ENCODE results near the gene SBF2. TPM values are rescaled to one million over a fixed set of nuclear protein-coding genes. Genes with fewer than 3 reads are reported as not detected.

The SBF2 gene
- polyA plus RNA-seq, 1 experiment: 44.4 TPM

- DNase-seq (ENCODE audit: low read depth, low spot score): no peak
- ChIA-PET CTCF (interaction anchor here (1.1 to 1.6 kb wide), 2 partner anchors 32 to 182 kb away, joined by 3 to 7 read pairs; no protein-coding TSS in a partner anchor), POLR2A (no interaction called here)
- Histone ChIP-seq H3K27ac (ENCODE audit: low read depth, low read length) (no peak overlapping the region), H3K27me3 (ENCODE audit: control insufficient read depth, insufficient read depth, low read length) (no peaks in the 10 kb centered on the region), H3K4me3 (ENCODE audit: low read depth, low read length) (no peak overlapping the region), H3K9me3 (ENCODE audit: control insufficient read depth, insufficient read depth, low read length) (no peaks in the 10 kb centered on the region)
- no peak for TF ChIP-seq CTCF (IDR thresholded peaks at IDR 0.05; ENCODE audit: low read depth, low read length)
Observed at GRCh38 chr11:9790703-9791102, 503.3 kb downstream of the SBF2 start.

- Histone ChIP-seq H3K27me3 (ENCODE audit: control insufficient read depth, insufficient read depth, low read length) (no peaks in the 10 kb centered on the region), H3K9me3 (ENCODE audit: control insufficient read depth, insufficient read depth, low read length) (no peaks in the 10 kb centered on the region), H3K27ac (ENCODE audit: low read depth, low read length) (no peak overlapping the region), H3K4me3 (ENCODE audit: low read depth, low read length) (no peak overlapping the region)
- no peak for TF ChIP-seq CTCF (IDR thresholded peaks at IDR 0.05; ENCODE audit: low read depth, low read length)
- ChIA-PET CTCF (interaction anchor here (0.9 to 1.6 kb wide), 3 partner anchors 10 to 183 kb away, joined by 3 to 7 read pairs (median 3); no protein-coding TSS in a partner anchor), POLR2A (no interaction called here)
- no peak for DNase-seq (ENCODE audit: low read depth, low spot score)
Observed at GRCh38 chr11:9789910-9790309, 504.1 kb downstream of the SBF2 start.

GRCh38 chr11:9787981-9788521 is 506.0 kb downstream of the SBF2 start:
- TF ChIP-seq CTCF (IDR thresholded peaks at IDR 0.05; ENCODE audit: low read depth, low read length): no peak
- Histone ChIP-seq H3K27me3 (ENCODE audit: control insufficient read depth, insufficient read depth, low read length) (no peaks in the 10 kb centered on the region), H3K9me3 (ENCODE audit: control insufficient read depth, insufficient read depth, low read length) (no peaks in the 10 kb centered on the region), H3K4me3 (ENCODE audit: low read depth, low read length) (no peak overlapping the region), H3K27ac (ENCODE audit: low read depth, low read length) (peak overlapping the region; percentile 96)
- ChIA-PET CTCF (interaction anchor here (0.6 kb wide), 2 partner anchors 30 to 96 kb away, joined by 3 to 4 read pairs; no protein-coding TSS in a partner anchor), POLR2A (interaction anchor here (0.5 to 2.7 kb wide), 11 partner anchors 9 to 517 kb away, joined by 3 to 33 read pairs (median 6); partner anchors contain the start of gene ADM)
- DNase-seq (ENCODE audit: low read depth, low spot score): peak; percentile 93

- H3K27ac ChIP-seq (ENCODE audit: low read depth, low read length): peak overlapping the region; percentile 96
- POLR2A ChIA-PET: interaction anchor here (0.5 to 2.7 kb wide), 8 partner anchors 15 to 518 kb away, joined by 3 to 33 read pairs (median 8); partner anchors contain the start of gene ADM
- H3K27me3 ChIP-seq (ENCODE audit: control insufficient read depth, insufficient read depth, low read length): no peaks in the 10 kb centered on the region
- no peak for DNase-seq (ENCODE audit: low read depth, low spot score)
- H3K4me3 ChIP-seq (ENCODE audit: low read depth, low read length): no peak overlapping the region
- CTCF ChIA-PET: no interaction called here
- no peaks in the 10 kb centered on the region for H3K9me3 ChIP-seq (ENCODE audit: control insufficient read depth, insufficient read depth, low read length)
- no peak for TF ChIP-seq CTCF (IDR thresholded peaks at IDR 0.05; ENCODE audit: low read depth, low read length)
Observed at GRCh38 chr11:9787260-9787659, 506.8 kb downstream of the SBF2 start.

- H3K27ac ChIP-seq (ENCODE audit: low read depth, low read length): peak overlapping the region; percentile 62
- no peak for TF ChIP-seq CTCF (IDR thresholded peaks at IDR 0.05; ENCODE audit: low read depth, low read length)
- CTCF ChIA-PET: interaction anchor here (0.7 kb wide), 1 partner anchor 43 kb away, joined by 3 read pairs; no protein-coding TSS in a partner anchor
Observed at GRCh38 chr11:9784602-9785315, 509.3 kb downstream of the SBF2 start.

More at GRCh38 chr11:9784602-9785315, 509.3 kb downstream of the SBF2 start:
- no peak overlapping the region for H3K4me3 ChIP-seq (ENCODE audit: low read depth, low read length)
- DNase-seq (ENCODE audit: low read depth, low spot score): no peak
- H3K27me3 ChIP-seq (ENCODE audit: control insufficient read depth, insufficient read depth, low read length): no peaks in the 10 kb centered on the region
- no peaks in the 10 kb centered on the region for H3K9me3 ChIP-seq (ENCODE audit: control insufficient read depth, insufficient read depth, low read length)
- POLR2A ChIA-PET: interaction anchor here (0.7 kb wide), 1 partner anchor 26 kb away, joined by 4 read pairs; no protein-coding TSS in a partner anchor

Measured in AG04450 (cell line).